HG02678 (cell line): ENCODE data around the gene RAD1.

Experiments
- ATAC-seq: cut with Tn5 transposase; IDR thresholded peaks from one replicate; pipeline ENCODE4 v1.9.1; 2021; ENCODE audit warnings: mild to moderate bottlenecking, moderate library complexity; ENCODE audit not compliant: unreplicated experiment

RAD1 gene

GRCh38 chr5:34918025-34918424, 2.7 kb upstream of the RAD1 start:
- ATAC-seq, result no peak

GRCh38 chr5:34916518-34916917, 1.2 kb upstream of the RAD1 start:
- ATAC-seq, result no peak

- peak; percentile 14 for ATAC-seq
Measured at GRCh38 chr5:34915856-34916192, 520 bp upstream of the RAD1 start.

GRCh38 chr5:34914671-34915138, 599 bp downstream of the RAD1 start:
- ATAC-seq, result peak; percentile 13

GRCh38 chr5:34913072-34913471, 2.2 kb downstream of the RAD1 start:
- no peak for ATAC-seq

GRCh38 chr5:34905564-34905963, 9.7 kb downstream of the RAD1 start:
- no peak for ATAC-seq

- no peak for ATAC-seq
Measured at GRCh38 chr5:34903260-34903659, 12.0 kb downstream of the RAD1 start.

GRCh38 chr5:34900652-34901051, 14.7 kb downstream of the RAD1 start:
- no peak for ATAC-seq

- ATAC-seq, result no peak
Measured at GRCh38 chr5:34899066-34899465, 16.2 kb downstream of the RAD1 start.

GRCh38 chr5:34898258-34898895, 16.9 kb downstream of the RAD1 start:
- peak; percentile 84 for ATAC-seq

- no peak for ATAC-seq
Measured at GRCh38 chr5:34897646-34898045, 17.7 kb downstream of the RAD1 start.

GRCh38 chr5:34895641-34896419, 19.5 kb downstream of the RAD1 start:
- ATAC-seq, result no peak

GRCh38 chr5:34894716-34895115, 20.6 kb downstream of the RAD1 start:
- no peak for ATAC-seq

- ATAC-seq, result no peak
Measured at GRCh38 chr5:34892414-34892813, 22.9 kb downstream of the RAD1 start.

- ATAC-seq, result no peak
Measured at GRCh38 chr5:34891981-34892380, 23.3 kb downstream of the RAD1 start.

- no peak for ATAC-seq
Measured at GRCh38 chr5:34889394-34889793, 25.9 kb downstream of the RAD1 start.

- ATAC-seq, result no peak
Measured at GRCh38 chr5:34886392-34887119, 28.7 kb downstream of the RAD1 start.

- ATAC-seq, result no peak
Measured at GRCh38 chr5:34881246-34881645, 34.1 kb downstream of the RAD1 start.

- no peak for ATAC-seq
Measured at GRCh38 chr5:34876275-34876674, 39.0 kb downstream of the RAD1 start.

GRCh38 chr5:34870382-34870781, 44.9 kb downstream of the RAD1 start:
- ATAC-seq, result no peak

GRCh38 chr5:34869256-34869655, 46.0 kb downstream of the RAD1 start:
- ATAC-seq, result no peak

GRCh38 chr5:34868791-34869190, 46.5 kb downstream of the RAD1 start:
- no peak for ATAC-seq
